Central memory CD8-positive, alpha-beta T cell (primary cell): ENCODE measurements around the gene HIPK4.
"Not testable (repeated sequence)": the region's sequence is repeated elsewhere in the genome, so short reads cannot be mapped to it uniquely, and the experiment has no call there.

ENCODE experiments used
- ATAC-seq: fragments of 150-1000 bp; cut with Tn5 transposase; replicated peaks from 2 replicates; pipeline ENCODE4 v1.10.0; 2022; ENCODE audit warnings: mild to moderate bottlenecking, moderate FRiP score, moderate number of reproducible peaks; ENCODE audit not compliant: poor library complexity, severe bottlenecking; ENCODE audit errors: extremely low read depth
- DNase-seq, 2 donors: peaks; one replicate each; pipeline ENCODE4 v3.0.0; 2021; ENCODE audit warnings: low spot score in 2 of 2
- H3K27ac Mint-ChIP-seq: one replicate; pipeline ENCODE4 v1.8.0; 2022; ENCODE audit warnings: low read depth, mild to moderate bottlenecking, moderate library complexity, mixed read lengths
- H3K27me3 Mint-ChIP-seq: one replicate; pipeline ENCODE4 v1.8.0; 2022; ENCODE audit warnings: mixed read lengths
- H3K36me3 Mint-ChIP-seq: one replicate; pipeline ENCODE4 v1.8.0; 2022; ENCODE audit warnings: mild to moderate bottlenecking, moderate library complexity, mixed read lengths; ENCODE audit not compliant: insufficient read depth
- H3K4me1 Mint-ChIP-seq: one replicate; pipeline ENCODE4 v1.8.0; 2022; ENCODE audit warnings: mixed read lengths
- H3K4me3 Mint-ChIP-seq: one replicate; pipeline ENCODE4 v1.8.0; 2022; ENCODE audit warnings: mild to moderate bottlenecking, moderate library complexity, mixed read lengths
- H3K9me3 Mint-ChIP-seq: one replicate; pipeline ENCODE4 v1.8.0; 2022; ENCODE audit warnings: mixed read lengths

Gene HIPK4, protein sequence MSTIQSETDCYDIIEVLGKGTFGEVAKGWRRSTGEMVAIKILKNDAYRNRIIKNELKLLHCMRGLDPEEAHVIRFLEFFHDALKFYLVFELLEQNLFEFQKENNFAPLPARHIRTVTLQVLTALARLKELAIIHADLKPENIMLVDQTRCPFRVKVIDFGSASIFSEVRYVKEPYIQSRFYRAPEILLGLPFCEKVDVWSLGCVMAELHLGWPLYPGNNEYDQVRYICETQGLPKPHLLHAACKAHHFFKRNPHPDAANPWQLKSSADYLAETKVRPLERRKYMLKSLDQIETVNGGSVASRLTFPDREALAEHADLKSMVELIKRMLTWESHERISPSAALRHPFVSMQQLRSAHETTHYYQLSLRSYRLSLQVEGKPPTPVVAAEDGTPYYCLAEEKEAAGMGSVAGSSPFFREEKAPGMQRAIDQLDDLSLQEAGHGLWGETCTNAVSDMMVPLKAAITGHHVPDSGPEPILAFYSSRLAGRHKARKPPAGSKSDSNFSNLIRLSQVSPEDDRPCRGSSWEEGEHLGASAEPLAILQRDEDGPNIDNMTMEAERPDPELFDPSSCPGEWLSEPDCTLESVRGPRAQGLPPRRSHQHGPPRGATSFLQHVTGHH

GRCh38 chr19:40390084-40390742, at the start of gene HIPK4:
Gene HIPK4 (minus strand): TSS chr19:40390181. CDS start chr19:40389902, 279 bp downstream.
- Mint-ChIP-seq H3K9me3 (no peaks in the 10 kb centered on the region), H3K4me3 (no peak within 1 kb of the TSS), H3K27ac (no peak within 1 kb of the TSS), H3K36me3 (peaks cover 2% of the 10 kb centered on the region), H3K27me3 (no peaks in the 10 kb centered on the region), H3K4me1 (peaks cover 6% of the 10 kb centered on the region)
- ATAC-seq: no peak
- no peak for DNase-seq

DNA sequence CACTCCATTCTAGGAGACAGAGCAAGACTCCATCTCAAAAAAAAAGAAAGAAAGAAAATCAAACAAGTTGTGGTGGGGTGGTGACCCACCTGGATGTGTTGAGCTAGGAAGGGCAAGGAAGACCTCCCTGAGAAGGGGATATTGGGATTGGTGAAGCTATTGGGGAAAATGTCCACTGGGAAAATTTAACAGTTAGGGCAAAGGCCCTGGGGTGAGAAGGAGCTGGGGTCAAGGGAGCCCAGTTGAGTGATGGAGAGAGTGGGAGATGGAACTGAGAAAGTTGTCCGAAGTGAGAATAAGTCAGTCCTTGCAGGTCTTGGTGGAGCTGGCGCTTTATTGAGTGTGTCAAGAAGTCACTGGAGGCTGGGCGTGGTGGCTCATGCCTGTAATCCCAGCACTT, 48.3 kb upstream of the HIPK4 start:
- ATAC-seq: no peak
- DNase-seq: no peak
- peaks cover 5% of the 10 kb centered on the region for H3K27me3 Mint-ChIP-seq
- no peaks in the 10 kb centered on the region for H3K9me3 Mint-ChIP-seq
- peaks cover 15% of the 10 kb centered on the region for H3K36me3 Mint-ChIP-seq
- no peak overlapping the region for H3K27ac Mint-ChIP-seq
- peaks cover 23% of the 10 kb centered on the region for H3K4me1 Mint-ChIP-seq
- H3K4me3 Mint-ChIP-seq: no peak overlapping the region

DNA sequence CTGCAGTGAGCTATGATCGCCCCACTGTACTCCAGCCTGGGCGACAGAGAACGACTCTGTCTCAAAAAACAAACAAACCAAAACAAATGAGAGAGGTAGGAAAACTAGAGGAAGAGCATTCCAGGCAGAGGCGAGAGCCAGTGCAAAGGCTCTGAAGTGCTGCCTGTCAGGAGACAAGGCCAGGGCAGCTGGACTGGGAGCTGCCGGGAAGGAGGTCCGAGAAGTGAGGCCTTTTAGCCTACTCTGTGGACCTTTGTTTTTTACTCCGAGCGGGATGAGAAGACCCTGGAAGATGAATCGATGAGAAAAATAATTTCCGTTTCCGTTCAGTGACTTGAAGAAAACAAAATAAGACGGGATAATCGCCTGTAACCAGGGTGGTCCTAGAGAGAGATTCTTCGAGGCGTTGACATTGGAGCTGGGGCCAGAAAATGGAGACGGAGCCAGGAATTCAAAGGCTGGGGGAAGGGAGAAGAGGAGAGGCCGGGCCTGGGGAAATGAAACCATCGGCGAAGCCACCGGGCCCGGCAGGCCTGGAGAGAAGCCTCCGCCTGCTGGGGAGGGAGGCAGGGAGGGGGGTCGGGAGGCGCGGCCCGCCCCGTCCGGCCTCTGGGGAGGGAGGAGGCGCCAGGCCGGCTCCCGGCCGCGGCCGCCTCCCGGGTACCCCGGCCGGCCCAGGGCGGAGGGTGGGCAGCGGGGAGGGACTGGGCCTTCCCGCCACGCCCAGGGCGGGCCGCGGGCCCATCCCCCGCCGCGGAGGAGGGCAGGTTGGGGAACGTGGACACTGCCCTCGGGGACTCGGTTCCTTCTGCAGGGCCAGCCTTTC, 43.6 kb upstream of the HIPK4 start:
- peaks cover 14% of the 10 kb centered on the region for H3K4me1 Mint-ChIP-seq
- H3K9me3 Mint-ChIP-seq: no peaks in the 10 kb centered on the region
- peaks cover 9% of the 10 kb centered on the region for H3K27me3 Mint-ChIP-seq
- peak overlapping the region; percentile 91 for H3K4me3 Mint-ChIP-seq
- DNase-seq: peak in 1 of 2 donors; percentile 14
- peak overlapping the region; percentile 96 for H3K27ac Mint-ChIP-seq
- ATAC-seq: peak; percentile 73
- peaks cover 4% of the 10 kb centered on the region for H3K36me3 Mint-ChIP-seq

DNA sequence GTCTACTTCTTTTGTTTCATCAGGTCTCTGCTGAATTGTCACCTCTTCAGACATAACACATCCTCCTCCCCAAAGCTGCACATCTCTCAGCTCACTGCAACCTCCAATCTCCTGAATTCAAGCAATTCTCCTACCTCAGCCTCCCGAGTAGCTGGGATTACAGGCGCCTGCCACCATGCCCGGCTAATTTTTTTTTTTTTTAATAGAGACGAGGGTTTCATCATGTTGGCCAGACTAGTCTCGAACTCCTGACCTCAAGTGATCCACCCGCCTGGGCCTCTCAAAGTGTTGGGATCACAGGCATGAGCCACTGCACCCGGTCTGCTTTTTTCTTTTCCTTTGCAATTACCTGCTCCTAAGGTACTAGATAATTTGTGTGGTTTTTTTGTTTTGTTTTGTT, 42.8 kb upstream of the HIPK4 start:
- not testable (repeated sequence) for H3K9me3 Mint-ChIP-seq, H3K4me1 Mint-ChIP-seq, ATAC-seq, H3K36me3 Mint-ChIP-seq, DNase-seq, H3K27me3 Mint-ChIP-seq
- Mint-ChIP-seq H3K4me3 (peak overlapping the region; percentile 91), H3K27ac (peak overlapping the region; percentile 96)

DNA sequence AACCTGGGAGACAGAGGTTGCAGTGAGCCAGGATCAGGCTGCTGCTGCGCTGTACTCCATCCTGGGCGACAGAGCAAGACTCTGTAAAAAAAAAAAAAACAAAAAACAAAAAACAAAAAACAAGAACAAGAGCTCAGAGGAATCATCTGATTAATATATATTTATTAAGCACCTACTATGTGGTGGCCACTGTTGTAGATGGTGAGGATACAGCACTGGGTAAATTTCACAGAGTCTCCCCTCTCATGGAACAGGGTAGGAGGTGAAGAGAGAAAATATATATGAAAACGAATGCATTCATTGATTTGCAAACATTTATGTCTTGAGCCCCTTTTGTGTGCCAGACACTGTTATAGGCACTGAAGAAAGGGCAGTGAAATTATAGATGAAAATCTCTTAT, 41.7 kb upstream of the HIPK4 start:
- peaks cover 9% of the 10 kb centered on the region for H3K27me3 Mint-ChIP-seq
- H3K27ac Mint-ChIP-seq: no peak overlapping the region
- no peaks in the 10 kb centered on the region for H3K9me3 Mint-ChIP-seq
- DNase-seq: no peak
- H3K4me3 Mint-ChIP-seq: peak overlapping the region; percentile 23
- H3K4me1 Mint-ChIP-seq: peaks cover 9% of the 10 kb centered on the region
- ATAC-seq: no peak
- peaks cover 4% of the 10 kb centered on the region for H3K36me3 Mint-ChIP-seq

DNA sequence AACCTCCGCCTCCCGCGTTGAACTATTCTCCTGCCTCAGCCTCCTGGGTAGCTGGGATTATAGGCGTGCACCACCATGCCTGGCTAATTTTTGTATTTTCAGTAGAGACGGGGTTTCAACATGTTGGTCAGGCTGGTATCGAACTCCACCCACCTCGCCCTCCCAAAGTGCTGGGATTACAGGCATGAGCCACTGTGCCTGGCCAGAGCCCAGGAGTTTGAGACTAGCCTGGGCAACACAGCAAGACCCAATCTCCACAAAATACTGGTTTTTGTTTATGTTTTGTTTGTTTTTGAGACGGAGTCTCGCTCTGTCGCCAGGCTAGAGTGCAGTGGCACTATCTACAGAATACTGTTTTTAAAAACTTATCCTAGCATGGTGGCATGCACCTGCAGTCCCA, 40.3 kb upstream of the HIPK4 start:
- H3K27ac Mint-ChIP-seq, DNase-seq, ATAC-seq, H3K27me3 Mint-ChIP-seq, H3K4me3 Mint-ChIP-seq, H3K9me3 Mint-ChIP-seq, H3K4me1 Mint-ChIP-seq, H3K36me3 Mint-ChIP-seq: not testable (repeated sequence)

- ATAC-seq, H3K27ac Mint-ChIP-seq, H3K9me3 Mint-ChIP-seq, DNase-seq, H3K4me3 Mint-ChIP-seq, H3K27me3 Mint-ChIP-seq: not testable (repeated sequence)
- Mint-ChIP-seq H3K36me3 (peaks cover 12% of the 10 kb centered on the region), H3K4me1 (peaks cover 13% of the 10 kb centered on the region)
Observed at GRCh38 chr19:40428197-40428596, 38.2 kb upstream of the HIPK4 start.

DNA sequence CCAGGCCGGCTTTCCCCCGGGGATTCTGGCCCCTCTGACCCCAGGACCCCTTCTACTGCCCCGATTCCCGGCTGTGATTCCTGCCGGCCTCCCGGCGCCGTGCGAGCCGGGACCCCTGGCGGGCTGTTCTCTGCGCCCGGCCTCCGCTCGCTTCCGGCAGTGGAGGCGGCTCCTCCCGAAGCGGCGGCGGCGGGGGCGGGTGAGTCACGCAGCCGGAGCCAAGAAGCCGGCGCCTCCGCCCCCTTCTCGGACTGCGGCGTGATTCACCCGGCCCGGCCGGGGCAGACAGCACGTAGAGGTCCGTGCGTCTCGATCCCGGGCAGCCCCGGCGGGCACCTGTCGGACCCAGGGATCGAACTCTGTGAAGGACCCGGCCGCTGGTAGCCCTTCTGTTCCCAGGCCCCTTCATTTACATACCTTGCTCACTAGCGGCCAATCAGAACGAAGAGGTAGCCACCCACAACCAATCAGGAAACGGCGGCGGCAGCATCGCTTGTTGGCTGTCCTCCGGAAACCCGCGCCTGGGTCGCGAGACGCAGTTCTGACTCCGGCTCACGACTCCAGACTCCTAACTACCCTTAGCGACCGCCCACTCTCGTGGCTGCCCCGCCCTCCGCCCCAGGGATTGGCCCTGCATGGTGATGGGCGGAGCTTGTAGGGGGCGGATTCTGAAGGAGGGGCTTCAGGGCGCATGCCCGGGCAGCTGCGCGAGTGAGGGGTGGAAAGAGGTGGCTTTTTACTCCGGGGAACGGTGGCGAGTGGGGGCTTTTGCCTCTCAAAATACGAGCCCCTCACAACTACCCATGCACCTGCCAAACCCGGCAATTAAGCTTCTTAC, 35.7 kb upstream of the HIPK4 start, which contains the start of gene SERTAD1:
Gene SERTAD1 (minus strand): TSS at position 543 of the 838 bp plus-strand sequence. CDS start 2,446 bp downstream, outside the sequence.
- Mint-ChIP-seq H3K27me3 (no peaks in the 10 kb centered on the region), H3K27ac (peak within 1 kb of the TSS; percentile 99), H3K4me3 (peak within 1 kb of the TSS; percentile 95), H3K4me1 (peaks cover 11% of the 10 kb centered on the region), H3K9me3 (no peaks in the 10 kb centered on the region), H3K36me3 (peaks cover 14% of the 10 kb centered on the region)
- ATAC-seq (peak; percentile 95), DNase-seq (peak; percentile 99 to 100)

GRCh38 chr19:40424637-40425449, 34.9 kb upstream of the HIPK4 start:
- Mint-ChIP-seq H3K9me3 (no peaks in the 10 kb centered on the region), H3K4me3 (peak overlapping the region; percentile 95), H3K27me3 (no peaks in the 10 kb centered on the region), H3K27ac (peak overlapping the region; percentile 99), H3K4me1 (peaks cover 14% of the 10 kb centered on the region), H3K36me3 (peaks cover 17% of the 10 kb centered on the region)
- DNase-seq (no peak), ATAC-seq (no peak)

DNA sequence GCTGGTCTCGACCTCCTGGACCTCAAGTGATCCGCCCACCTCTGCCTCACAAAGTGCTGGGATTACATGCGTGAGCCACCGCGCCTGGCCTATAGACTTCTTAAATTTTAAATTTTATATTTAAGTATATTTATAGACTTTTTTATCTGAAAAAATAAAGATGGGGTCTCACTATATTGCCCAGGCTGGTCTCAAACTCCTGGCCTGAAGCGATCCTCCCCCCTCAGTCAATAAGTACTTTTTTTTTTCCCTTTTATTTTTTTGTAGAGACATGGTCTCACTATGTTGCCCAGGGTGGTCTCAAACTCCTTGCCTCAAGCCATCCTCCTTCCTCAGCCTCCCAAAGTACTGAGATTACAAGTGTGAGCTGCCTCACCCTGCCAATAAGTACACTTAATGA, 34.0 kb upstream of the HIPK4 start:
- Mint-ChIP-seq H3K9me3 (no peaks in the 10 kb centered on the region), H3K27me3 (no peaks in the 10 kb centered on the region), H3K36me3 (peaks cover 19% of the 10 kb centered on the region), H3K4me1 (peaks cover 14% of the 10 kb centered on the region), H3K4me3 (peak overlapping the region; percentile 95), H3K27ac (peak overlapping the region; percentile 99)
- ATAC-seq (no peak), DNase-seq (no peak)
